GM23248 (cell line): Measurements from ENCODE around the gene ABLIM2. TPM values are rescaled to one million over a fixed set of nuclear protein-coding genes. Genes with fewer than 3 reads are reported as not detected.

ENCODE experiments used
- DNase-seq: peaks from one replicate; pipeline ENCODE4 v3.0.0-alpha.2; 2015
- H2AFZ ChIP-seq: fragments of 200-600 bp; sonication (generic); 2 replicates; pipeline ENCODE4 v1.6.1; 2016; ENCODE audit warnings: antibody characterized with exemption
- H3F3A ChIP-seq: fragments of 200-600 bp; sonication (generic); 2 replicates; pipeline ENCODE4 v1.6.1; 2016; ENCODE audit warnings: mild to moderate bottlenecking, antibody characterized with exemption, mixed run types; ENCODE audit not compliant: insufficient read depth
- H3K27ac ChIP-seq: fragments of 200-600 bp; sonication (generic); 2 replicates; pipeline ENCODE4 v1.5.1; 2016; ENCODE audit warnings: mild to moderate bottlenecking
- H3K27me3 ChIP-seq: fragments of 200-600 bp; sonication (generic); replicated peaks from 2 replicates; pipeline ENCODE4 v1.6.1; 2016; ENCODE audit warnings: mild to moderate bottlenecking; ENCODE audit not compliant: insufficient read depth
- H3K36me3 ChIP-seq: fragments of 200-600 bp; sonication (generic); 2 replicates; pipeline ENCODE4 v1.6.1; 2016; ENCODE audit warnings: low read depth, mild to moderate bottlenecking
- H3K4me1 ChIP-seq: fragments of 200-600 bp; sonication (generic); 2 replicates; pipeline ENCODE4 v1.6.1; 2016; ENCODE audit warnings: mild to moderate bottlenecking; ENCODE audit not compliant: insufficient read depth
- H3K4me2 ChIP-seq: fragments of 200-600 bp; sonication (generic); one replicate; pipeline ENCODE4 v1.6.1; 2016; ENCODE audit warnings: mild to moderate bottlenecking; ENCODE audit not compliant: unreplicated experiment
- H3K4me3 ChIP-seq: fragments of 200-600 bp; sonication (generic); 2 replicates; pipeline ENCODE4 v1.5.1; 2016; ENCODE audit warnings: mild to moderate bottlenecking
- H3K79me2 ChIP-seq: fragments of 200-600 bp; sonication (generic); 2 replicates; pipeline ENCODE4 v1.6.1; 2016; ENCODE audit warnings: mild to moderate bottlenecking; ENCODE audit not compliant: insufficient read depth
- H3K9ac ChIP-seq: fragments of 200-600 bp; sonication (generic); 2 replicates; pipeline ENCODE4 v1.6.1; 2016; ENCODE audit warnings: mild to moderate bottlenecking
- H3K9me2 ChIP-seq: fragments of 200-600 bp; sonication (generic); 2 replicates; pipeline ENCODE4 v1.6.1; 2016; ENCODE audit warnings: mixed run types, mild to moderate bottlenecking, moderate library complexity; ENCODE audit not compliant: insufficient read depth
- H3K9me3 ChIP-seq: fragments of 200-600 bp; sonication (generic); one replicate; pipeline ENCODE4 v1.6.1; 2017; ENCODE audit warnings: low read depth
- H4K20me1 ChIP-seq: fragments of 200-600 bp; sonication (generic); 2 replicates; pipeline ENCODE4 v1.6.0; 2016; ENCODE audit not compliant: insufficient read depth
- EZH2 ChIP-seq: fragments of 200-600 bp; sonication (generic); IDR thresholded peaks from 2 replicates; pipeline ENCODE4 v1.6.1; 2018; ENCODE audit warnings: antibody characterized with exemption, mild to moderate bottlenecking; ENCODE audit not compliant: insufficient read depth, poor library complexity, severe bottlenecking
- EZH2phosphoT487 ChIP-seq: fragments of 200-600 bp; sonication (generic); IDR thresholded peaks from 2 replicates; pipeline ENCODE4 v1.6.1; 2018; ENCODE audit warnings: antibody characterized with exemption, moderate library complexity, mild to moderate bottlenecking, low read depth; ENCODE audit not compliant: insufficient read depth
- WGBS, 2 experiments: methylation state at CpG; one replicate each; pipeline ENCODE4 v1.1.6; 2015 to 2017; ENCODE audit warnings: low lambda C conversion rate in 2 of 2, low coverage in 1 of 2; ENCODE audit errors: missing lambda C conversion rate in 2 of 2; 5-methylcytosine and 5-hydroxymethylcytosine counted together
- in situ Hi-C: fragments of 300-500 bp; cut with MboI; formaldehyde crosslinking; loops from 2 replicates; pipeline ENCODE4 v1.15.0; 2020
- polyA plus RNA-seq: library from polyadenylated mRNA; unstranded; fragments of >200 nt; fragmentation: Nextera tagmentation; extraction: Ambion mirVana; gene quantifications from 2 replicates; pipeline ENCODE4 v1.2.1, GENCODE V29; 2016
- total RNA-seq: library from RNA; depleted of rRNA; stranded (reverse); fragments of >200 nt; shearing (Covaris generic); gene quantifications from 2 replicates; pipeline ENCODE4 v1.2.3, GENCODE V29; 2014

ABLIM2 gene
- total and polyA plus RNA-seq, 2 experiments from 2014 or later, result not detected

DNA sequence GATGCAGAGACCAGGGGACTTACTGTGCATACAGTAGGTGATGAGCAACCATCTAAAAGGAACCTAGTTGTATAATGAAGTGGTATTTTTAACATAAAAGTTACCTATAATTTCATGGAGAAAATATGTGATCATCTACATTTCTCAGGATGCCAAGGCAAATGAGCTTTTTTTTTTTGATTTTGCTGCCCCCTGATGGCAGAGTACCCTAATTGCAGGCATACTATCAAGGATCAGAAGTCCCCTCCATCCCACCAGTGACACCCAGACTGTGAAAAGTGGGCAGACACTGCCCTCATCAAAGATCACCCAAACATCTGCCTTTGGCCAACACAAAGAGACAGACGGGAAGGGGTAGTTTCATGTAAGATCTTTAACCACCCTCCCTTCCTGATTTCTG, 9.6 kb upstream of the ABLIM2 start:
- Histone ChIP-seq H2AFZ (no peak overlapping the region), H3K27ac (no peak overlapping the region), H3K4me2 (no peak overlapping the region), H4K20me1 (no peaks in the 10 kb centered on the region), H3K9me2 (no peaks in the 10 kb centered on the region), H3K79me2 (no peaks in the 10 kb centered on the region), H3K9me3 (no peaks in the 10 kb centered on the region), H3K4me3 (no peak overlapping the region), H3K9ac (no peak overlapping the region), H3F3A (no peaks in the 10 kb centered on the region), H3K27me3 (peaks cover 25% of the 10 kb centered on the region; the same call in 1 of the 2 replicates), H3K36me3 (no peaks in the 10 kb centered on the region), H3K4me1 (no peaks in the 10 kb centered on the region)
- WGBS, 2 experiments, result 95 to 100% methylated on average over 1 of the region's 1 CpG
- no peak for TF ChIP-seq EZH2
- no peak for TF ChIP-seq EZH2phosphoT487
- in situ Hi-C loops, result no loop called here
- no peak for DNase-seq

- no peak for DNase-seq
- TF ChIP-seq EZH2 (no peak), EZH2phosphoT487 (no peak)
- Histone ChIP-seq H3K9me2 (no peaks in the 10 kb centered on the region), H3K27ac (no peak overlapping the region), H3K4me1 (no peaks in the 10 kb centered on the region), H3K9me3 (no peaks in the 10 kb centered on the region), H3K4me3 (no peak overlapping the region), H3K27me3 (peaks cover 25% of the 10 kb centered on the region; the same call in 1 of the 2 replicates), H3K4me2 (no peak overlapping the region), H3K36me3 (no peaks in the 10 kb centered on the region), H3K79me2 (no peaks in the 10 kb centered on the region), H3F3A (no peaks in the 10 kb centered on the region), H2AFZ (no peak overlapping the region), H3K9ac (no peak overlapping the region), H4K20me1 (no peaks in the 10 kb centered on the region)
- in situ Hi-C loops, result no loop called here
- 7 to 17% methylated on average over 2 of the region's 2 CpGs for WGBS, 2 experiments
These were observed 9.2 kb upstream of the ABLIM2 start for GRCh38 chr4:8167815-8168214.

DNA sequence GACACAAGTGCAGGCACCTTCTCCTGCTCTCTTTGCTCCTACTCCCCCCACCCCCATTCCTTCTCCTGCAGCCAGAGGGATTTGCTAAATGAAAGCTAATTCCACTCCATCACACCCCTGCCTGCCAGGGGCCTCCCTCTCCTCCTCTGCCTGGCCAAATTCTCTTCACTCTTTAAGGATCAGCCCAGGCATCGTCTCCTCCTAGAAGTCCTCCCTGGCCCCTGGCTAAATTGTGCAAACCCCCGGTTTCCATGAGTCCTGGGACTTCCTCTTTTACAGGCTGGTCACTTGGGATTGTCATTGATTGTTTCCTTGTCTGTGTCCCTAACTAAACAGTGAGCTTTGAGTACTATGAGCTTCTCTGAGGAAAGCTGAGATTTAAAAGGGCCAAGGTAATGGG, 8.7 kb upstream of the ABLIM2 start:
- H3K4me1 ChIP-seq, result no peaks in the 10 kb centered on the region
- TF ChIP-seq EZH2phosphoT487 (no peak), EZH2 (no peak)
- H3K9me2 ChIP-seq, result no peaks in the 10 kb centered on the region
- no peaks in the 10 kb centered on the region for H3K36me3 ChIP-seq
- H3K27me3 ChIP-seq, result peaks cover 25% of the 10 kb centered on the region; the same call in 1 of the 2 replicates
- H3K79me2 ChIP-seq, result no peaks in the 10 kb centered on the region
- in situ Hi-C loops, result no loop called here
- no peaks in the 10 kb centered on the region for H3F3A ChIP-seq
- no peaks in the 10 kb centered on the region for H4K20me1 ChIP-seq
- H3K27ac ChIP-seq, result no peak overlapping the region
- H3K9ac ChIP-seq, result no peak overlapping the region
- no peak for DNase-seq
- 29 to 38% methylated on average over 2 of the region's 2 CpGs for WGBS, 2 experiments
- no peak overlapping the region for H3K4me2 ChIP-seq
- H2AFZ ChIP-seq, result no peak overlapping the region
- H3K4me3 ChIP-seq, result no peak overlapping the region
- H3K9me3 ChIP-seq, result no peaks in the 10 kb centered on the region

GRCh38 chr4:8165374-8165896, 6.8 kb upstream of the ABLIM2 start:
- no peaks in the 10 kb centered on the region for H3F3A ChIP-seq
- H3K4me3 ChIP-seq, result no peak overlapping the region
- H3K79me2 ChIP-seq, result no peaks in the 10 kb centered on the region
- DNase-seq, result peak; percentile 28
- no peak overlapping the region for H3K4me2 ChIP-seq
- TF ChIP-seq EZH2phosphoT487 (no peak), EZH2 (no peak)
- WGBS, 2 experiments, result 25 to 28% methylated on average over 6 of the region's 6 CpGs
- peaks cover 17% of the 10 kb centered on the region; the same call in 1 of the 2 replicates for H3K27me3 ChIP-seq
- in situ Hi-C loops, result no loop called here
- no peaks in the 10 kb centered on the region for H4K20me1 ChIP-seq
- no peak overlapping the region for H2AFZ ChIP-seq
- H3K36me3 ChIP-seq, result no peaks in the 10 kb centered on the region
- no peaks in the 10 kb centered on the region for H3K9me2 ChIP-seq
- no peaks in the 10 kb centered on the region for H3K4me1 ChIP-seq
- no peak overlapping the region for H3K9ac ChIP-seq
- H3K27ac ChIP-seq, result no peak overlapping the region
- H3K9me3 ChIP-seq, result no peaks in the 10 kb centered on the region
